Esophagus squamous epithelium (tissue), 4 donors: ENCODE measurements around the gene TSPAN7.

Experiments
- CTCF ChIP-seq, 6 experiments: fragments of 450-650 bp in 4 of 6; fragments of 200-600 bp in 2 of 6; sonication (generic) in 2 of 6; IDR thresholded peaks; one replicate each; pipeline ENCODE4 v1.5.1; 2016 to 2019; ENCODE audit warnings: antibody characterized with exemption in 6 of 6, mild to moderate bottlenecking in 4 of 6, moderate library complexity in 4 of 6
- POLR2A ChIP-seq, 4 donors: fragments of 450-650 bp; IDR thresholded peaks; one replicate each; pipeline ENCODE4 v1.6.1; 2017; ENCODE audit warnings: antibody characterized with exemption in 4 of 4, mild to moderate bottlenecking in 4 of 4, moderate library complexity in 3 of 4

GRCh38 chrX:38649674-38650647 is 88.6 kb downstream of the TSPAN7 start:
- TF ChIP-seq POLR2A (IDR thresholded peaks at IDR 0.05) = no peak
- no peak for TF ChIP-seq CTCF (IDR thresholded peaks at IDR 0.05)
